HCT116 (cell line): ENCODE measurements around the gene ATM. TPM values are rescaled to one million over a fixed set of nuclear protein-coding genes. Genes with fewer than 3 reads are reported as not detected.

ENCODE experiments used
- ATAC-seq: fragments of 200-7000 bp; cut with Tn5 transposase; 2 replicates; pipeline ENCODE4 v1.9.1; 2020; ENCODE audit warnings: mild to moderate bottlenecking, moderate library complexity
- BruUV-seq: library from RNA; stranded (reverse); fragments of 400-500 nt; replicated peaks from 2 replicates; lab custom pipeline; 2021; lab: Mats Ljungman, UMichigan
- CTCF ChIA-PET: fragments of 300-600 bp; sonication (Branson Sonifier 250); formaldehyde crosslinking; loops from one replicate; lab custom pipeline; 2021; ENCODE audit warnings: antibody characterized with exemption; lab: Charles Lee
- POLR2A ChIA-PET: fragments of 300-600, 350-600 bp; sonication (Branson Sonifier 250); formaldehyde crosslinking; loops from one replicate; lab custom pipeline; 2021; ENCODE audit warnings: antibody characterized with exemption; lab: Charles Lee
- RAD21 ChIA-PET, 2 experiments: fragments of 300-600 bp; sonication (Branson Sonifier 250); formaldehyde crosslinking; loops; one replicate each; lab custom pipeline; 2023; ENCODE audit warnings: low total read pairs in 2 of 2; ENCODE audit not compliant: uncharacterized antibody in 2 of 2, unreplicated experiment in 2 of 2, low non-redundant PET in 1 of 2; lab: Charles Lee
- DNase-seq: peaks from one replicate; pipeline ENCODE4 v3.0.0-alpha.2; 2010; ENCODE audit warnings: low read depth, low spot score
- H2AFZ ChIP-seq: fragments of 200-600 bp; shearing (Covaris generic), sonication (generic); 2 replicates; pipeline ENCODE4 v1.6.1; 2017; ENCODE audit warnings: low read depth, mixed run types, mixed read lengths, antibody characterized with exemption, low read length; ENCODE audit not compliant: poor library complexity, severe bottlenecking
- H3K27ac ChIP-seq: 2 replicates; pipeline ENCODE4 v1.5.1; 2012; ENCODE audit warnings: low read depth, low read length
- H3K27me3 ChIP-seq: fragments of 200-600 bp; sonication (generic); 2 replicates; pipeline ENCODE4 v1.6.1; 2016; ENCODE audit warnings: mixed run types, low read length, mixed read lengths; ENCODE audit not compliant: insufficient read depth
- H3K36me3 ChIP-seq, 2 experiments: fragments of 200-500 bp in 1 of 2; fragments of 200-600 bp in 1 of 2; sonication (Bioruptor generic) in 1 of 2; sonication (generic) in 1 of 2; 2 replicates each; pipeline versions ENCODE4 v1.5.1 to v1.6.1; 2014 to 2016; ENCODE audit warnings: low read length in 2 of 2, inconsistent platforms in 1 of 2, mixed read lengths in 1 of 2, mixed run types in 1 of 2; ENCODE audit not compliant: insufficient read depth in 2 of 2, control insufficient read depth in 1 of 2
- H3K4me1 ChIP-seq, 2 experiments: fragments of 200-600 bp in 1 of 2; sonication (generic) in 1 of 2; 2 replicates each; pipeline versions ENCODE4 v1.5.1 to v1.6.1; 2012 to 2017; ENCODE audit warnings: low read length in 2 of 2, inconsistent platforms in 1 of 2, mild to moderate bottlenecking in 1 of 2, mixed read lengths in 1 of 2, mixed run types in 1 of 2, moderate library complexity in 1 of 2; ENCODE audit not compliant: insufficient read depth in 2 of 2, control insufficient read depth in 1 of 2
- H3K4me2 ChIP-seq: fragments of 200-600 bp; sonication (generic); 2 replicates; pipeline ENCODE4 v1.6.1; 2017; ENCODE audit warnings: mixed run types, low read length, mixed read lengths
- H3K4me3 ChIP-seq, 2 experiments: fragments of 200-600 bp in 1 of 2; sonication (generic) in 1 of 2; replicated peaks in 1 of 2; 2 replicates each; pipeline ENCODE4 v1.5.1; 2011 to 2016; ENCODE audit warnings: low read length in 2 of 2, control low read depth in 1 of 2, low read depth in 1 of 2, mild to moderate bottlenecking in 1 of 2, mixed read lengths in 1 of 2, mixed run types in 1 of 2
- H3K79me2 ChIP-seq: fragments of 200-600 bp; sonication (generic); 2 replicates; pipeline ENCODE4 v1.6.1; 2017; ENCODE audit warnings: mild to moderate bottlenecking, mixed run types, low read length, moderate library complexity, mixed read lengths; ENCODE audit not compliant: insufficient read depth
- H3K9ac ChIP-seq: fragments of 200-600 bp; sonication (generic); 2 replicates; pipeline ENCODE4 v1.6.1; 2016; ENCODE audit warnings: low read length, mixed read lengths
- H3K9me2 ChIP-seq: fragments of 200-600 bp; sonication (generic), shearing (Covaris generic); 2 replicates; pipeline ENCODE4 v1.6.1; 2017; ENCODE audit warnings: mixed run types, mild to moderate bottlenecking, moderate library complexity; ENCODE audit not compliant: insufficient read depth
- H3K9me3 ChIP-seq, 2 experiments: fragments of 200-500 bp in 1 of 2; fragments of 200-600 bp in 1 of 2; sonication (Bioruptor generic) in 1 of 2; sonication (generic) in 1 of 2; 2 replicates each; pipeline ENCODE4 v1.6.1; 2014 to 2017; ENCODE audit warnings: low read length in 2 of 2, mixed read lengths in 2 of 2, inconsistent platforms in 1 of 2, low read depth in 1 of 2, mild to moderate bottlenecking in 1 of 2, mixed run types in 1 of 2, moderate library complexity in 1 of 2; ENCODE audit not compliant: control insufficient read depth in 1 of 2, insufficient read depth in 1 of 2
- H4K20me1 ChIP-seq: fragments of 200-600 bp; sonication (generic), shearing (Covaris generic); 2 replicates; pipeline ENCODE4 v1.6.1; 2017; ENCODE audit warnings: mixed run types, mild to moderate bottlenecking, moderate library complexity; ENCODE audit not compliant: insufficient read depth
- CEBPB ChIP-seq: IDR thresholded peaks from 2 replicates; pipeline ENCODE4 v1.6.1; 2012; ENCODE audit warnings: low read depth
- EGR1 ChIP-seq: IDR thresholded peaks from 2 replicates; pipeline ENCODE4 v1.6.1; 2012; ENCODE audit warnings: low read depth
- ELF1 ChIP-seq: IDR thresholded peaks from 2 replicates; pipeline ENCODE4 v1.6.1; 2012; ENCODE audit warnings: low read depth, borderline replicate concordance
- FOSL1 ChIP-seq: IDR thresholded peaks from 2 replicates; pipeline ENCODE4 v1.6.1; 2012; ENCODE audit warnings: low read depth
- JUND ChIP-seq: IDR thresholded peaks from 2 replicates; pipeline ENCODE4 v1.6.1; 2012
- REST ChIP-seq: IDR thresholded peaks from 2 replicates; pipeline ENCODE4 v1.6.1; 2012; ENCODE audit warnings: low read depth
- SIN3A ChIP-seq: IDR thresholded peaks from 2 replicates; pipeline ENCODE4 v1.6.1; 2012; ENCODE audit warnings: low read depth
- SP1 ChIP-seq: IDR thresholded peaks from 2 replicates; pipeline ENCODE4 v1.6.1; 2012; ENCODE audit warnings: low read depth
- TCF7L2 ChIP-seq: IDR thresholded peaks from 2 replicates; pipeline ENCODE4 v1.7.0; 2011; ENCODE audit warnings: borderline replicate concordance, inconsistent platforms; ENCODE audit not compliant: insufficient read depth, insufficient read length; ENCODE audit errors: extremely low read depth
- YY1 ChIP-seq: IDR thresholded peaks from 2 replicates; pipeline ENCODE4 v1.6.1; 2011; ENCODE audit warnings: low read length, low read depth, moderate library complexity, mild to moderate bottlenecking; ENCODE audit not compliant: insufficient replicate concordance; ENCODE audit errors: extremely low read depth
- ZBTB33 ChIP-seq: IDR thresholded peaks from 2 replicates; pipeline ENCODE4 v1.6.1; 2011; ENCODE audit warnings: mild to moderate bottlenecking, low read length, moderate library complexity; ENCODE audit not compliant: insufficient replicate concordance; ENCODE audit errors: extremely low read depth
- ZFX ChIP-seq: fragments of 450-650 bp; IDR thresholded peaks from 2 replicates; pipeline ENCODE4 v1.6.1; 2017
- intact Hi-C: fragments of 100-400 bp; cut with micrococcal nuclease; formaldehyde crosslinking; loops from 2 replicates; pipeline ENCODE4 v1.10.0; 2022
- total RNA-seq: library from RNA; stranded (reverse); gene quantifications from one replicate; pipeline ENCODE4 v1.2.1, GENCODE V29; 2021; ENCODE audit not compliant: unreplicated experiment

ATM gene
- total RNA-seq, 1 experiment from 2014 or later: 32.2 TPM

DNA sequence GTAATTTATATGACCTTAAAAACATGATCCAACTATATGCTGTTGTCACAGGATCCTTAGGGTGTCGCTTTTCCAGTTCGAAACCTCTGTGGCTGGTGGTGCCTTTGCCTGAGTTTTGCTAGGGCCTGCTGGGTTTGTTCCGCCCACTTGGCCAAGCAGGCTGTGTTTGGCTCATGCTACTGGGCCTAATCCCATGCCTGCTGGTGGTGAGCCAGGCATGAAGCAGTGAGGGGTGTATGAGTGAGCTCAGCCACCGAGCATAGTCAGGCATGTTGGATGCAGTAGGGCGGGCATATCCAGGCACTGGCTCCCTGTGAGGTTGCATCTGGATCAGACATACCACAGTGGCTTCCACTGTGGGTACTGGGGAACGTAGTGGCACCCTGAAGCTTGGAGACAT, 16.7 kb upstream of the ATM start:
- CTCF ChIA-PET: no interaction called here
- intact Hi-C loops: no loop called here
- H3K9ac ChIP-seq: no peak overlapping the region
- no peak overlapping the region for H2AFZ ChIP-seq
- no peak overlapping the region for H3K27ac ChIP-seq
- H3K27me3 ChIP-seq: no peaks in the 10 kb centered on the region
- H3K4me1 ChIP-seq: no peaks in the 10 kb centered on the region
- TF ChIP-seq ELF1: no peak
- no peak for TF ChIP-seq CEBPB
- TF ChIP-seq REST: no peak
- TF ChIP-seq TCF7L2: no peak
- TF ChIP-seq SIN3A: no peak
- TF ChIP-seq SP1: no peak
- no peak for TF ChIP-seq JUND
- no peak for TF ChIP-seq FOSL1
- no peak for TF ChIP-seq EGR1
- no peak for TF ChIP-seq ZFX
- no peak for TF ChIP-seq YY1
- TF ChIP-seq ZBTB33: no peak
- no peaks in the 10 kb centered on the region for H3K9me2 ChIP-seq
- POLR2A ChIA-PET: no interaction called here
- peaks cover 8 to 37% of the 10 kb centered on the region in 2 experiments; a peak in 3 of 4 replicates for H3K36me3 ChIP-seq
- no peak overlapping the region for H3K4me2 ChIP-seq
- ATAC-seq (no peak), DNase-seq (no peak)
- RAD21 ChIA-PET: no interaction called here
- BruUV-seq: no TSS peak
- H4K20me1 ChIP-seq: no peaks in the 10 kb centered on the region
- H3K9me3 ChIP-seq: 0 out of 4 replicates have a peak, but pooled peaks cover 0 to 5% of the 10 kb centered on the region in 2 experiments
- no peak overlapping the region for H3K4me3 ChIP-seq
- H3K79me2 ChIP-seq: peaks cover 80% of the 10 kb centered on the region
